HT1080 (cell line): ENCODE measurements around the gene NAGS. TPM values are rescaled to one million over a fixed set of nuclear protein-coding genes. Genes with fewer than 3 reads are reported as not detected.
A peak's percentile ranks its signal among the peaks of the same experiment; 100 is the strongest.
"Not testable (repeated sequence)": the region's sequence is repeated elsewhere in the genome, so short reads cannot be mapped to it uniquely, and the experiment has no call there.

Experiments used
- DNase-seq: peaks from one replicate; pipeline ENCODE4 v3.0.0-alpha.2; 2015; ENCODE audit warnings: low read depth
- total RNA-seq: library from RNA; depleted of rRNA; stranded (reverse); fragments of >200 nt; shearing (Covaris generic); gene quantifications from 2 replicates; pipeline ENCODE4 v1.2.3, GENCODE V29; 2014

Gene NAGS
- total RNA-seq, 1 experiment from 2014 or later, result 3.3 TPM

DNA sequence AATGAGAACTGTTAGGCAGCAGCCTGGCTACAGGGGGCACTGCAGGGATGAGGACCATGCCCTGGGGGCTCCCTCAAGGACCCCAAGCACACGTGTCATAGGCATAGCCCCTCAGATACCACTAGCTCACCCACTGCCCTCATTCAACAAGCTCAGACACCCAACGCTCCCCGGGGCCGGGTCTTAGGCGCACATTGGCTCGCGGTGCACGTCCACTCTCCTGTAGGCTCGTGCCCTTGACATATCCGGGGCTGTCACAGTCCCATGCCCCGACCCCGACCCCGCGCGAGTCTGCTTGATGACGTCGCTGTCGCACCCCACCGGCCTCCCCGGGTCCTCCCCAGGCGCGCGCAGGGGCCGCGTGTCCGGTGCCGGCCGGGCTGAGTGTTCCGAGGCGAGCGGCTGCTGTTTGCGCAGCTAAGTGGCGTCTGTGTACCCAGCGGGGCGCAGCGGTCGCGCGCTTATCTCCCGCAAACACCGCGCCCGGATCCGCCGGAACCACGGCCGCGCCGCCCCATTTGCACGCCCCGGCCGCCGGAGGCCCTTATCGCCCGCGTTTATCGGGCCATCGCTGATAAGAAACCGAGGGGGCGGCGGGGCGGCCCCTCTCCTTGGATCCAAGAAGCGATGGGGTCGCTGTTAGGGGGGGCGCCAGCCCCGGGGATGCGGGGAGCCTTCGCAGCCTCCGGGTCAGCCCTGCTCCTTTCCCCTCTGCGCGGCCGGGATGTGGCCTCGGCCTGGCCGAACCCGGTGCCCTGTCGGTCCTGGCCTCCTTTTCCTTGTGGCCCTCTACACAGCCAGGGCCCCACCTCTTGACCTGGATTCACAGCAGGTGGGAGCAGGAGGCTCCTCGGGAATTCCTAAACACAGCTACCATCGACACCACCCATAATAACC is 20.7 kb upstream of the NAGS start:
- no peak for DNase-seq

DNA sequence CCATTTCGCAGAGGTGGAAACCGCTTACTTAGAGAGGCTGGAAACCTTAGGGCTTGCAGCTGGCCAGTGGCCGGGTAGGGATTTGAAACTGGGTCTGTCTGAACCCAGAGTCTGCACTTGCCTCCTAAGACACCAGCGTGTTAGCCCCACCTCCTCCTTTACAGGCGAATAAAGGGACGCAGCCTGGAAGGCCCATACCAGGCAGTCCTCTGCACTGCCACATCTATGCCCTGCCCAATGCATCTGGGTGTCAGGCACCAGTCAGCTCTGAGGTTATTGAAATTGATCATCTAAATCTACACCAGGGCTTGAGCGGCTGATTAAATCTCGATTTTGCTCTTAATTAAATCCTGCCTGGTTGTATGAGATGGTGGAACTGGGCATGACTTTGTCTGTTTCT is 19.9 kb upstream of the NAGS start:
- DNase-seq, result no peak

GRCh38 chr17:43986225-43986981 is 18.0 kb upstream of the NAGS start:
- DNase-seq, result no peak

DNA sequence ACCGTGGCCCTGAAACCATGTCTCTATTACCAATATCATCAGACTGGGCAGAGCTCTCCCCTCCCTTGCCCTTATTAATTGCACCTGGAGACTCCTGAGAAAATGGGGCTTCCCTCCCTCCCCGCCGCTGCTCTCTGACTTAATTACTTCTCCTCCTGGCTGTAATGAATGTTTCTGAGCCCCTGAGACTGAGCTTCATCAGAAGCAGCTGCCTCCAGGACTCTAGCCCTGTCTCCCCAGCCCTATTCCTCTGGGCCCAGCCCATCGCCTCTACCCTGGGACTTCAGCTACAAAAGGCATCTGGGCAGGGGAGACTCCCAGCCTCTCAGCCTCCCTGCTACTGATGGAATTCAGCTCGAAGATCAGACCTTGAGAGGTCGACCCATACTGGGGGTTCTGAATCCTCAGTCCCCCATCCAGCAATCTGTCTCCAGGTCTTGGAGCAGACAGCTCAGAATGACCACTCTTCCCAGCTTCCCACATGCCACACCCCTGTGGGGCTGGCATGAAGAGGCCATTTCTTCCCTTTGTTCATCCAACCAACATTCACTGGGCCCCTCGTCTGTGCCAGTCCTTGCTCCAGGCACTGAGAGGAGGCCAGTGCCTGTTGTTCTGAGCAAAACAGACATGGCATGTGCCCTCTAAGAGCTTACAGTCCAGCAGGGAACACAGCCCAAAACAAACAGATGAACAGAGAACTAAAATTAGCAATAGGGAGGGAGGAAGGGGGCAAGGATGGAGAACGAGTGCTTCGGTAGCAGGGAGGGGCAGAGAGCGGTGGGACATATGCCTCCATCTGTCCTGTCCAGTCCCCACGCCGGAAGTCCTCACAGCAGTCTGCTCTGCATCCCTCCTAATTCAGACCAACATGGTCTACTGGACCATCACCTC is 17.0 kb upstream of the NAGS start:
- DNase-seq, result no peak

DNA sequence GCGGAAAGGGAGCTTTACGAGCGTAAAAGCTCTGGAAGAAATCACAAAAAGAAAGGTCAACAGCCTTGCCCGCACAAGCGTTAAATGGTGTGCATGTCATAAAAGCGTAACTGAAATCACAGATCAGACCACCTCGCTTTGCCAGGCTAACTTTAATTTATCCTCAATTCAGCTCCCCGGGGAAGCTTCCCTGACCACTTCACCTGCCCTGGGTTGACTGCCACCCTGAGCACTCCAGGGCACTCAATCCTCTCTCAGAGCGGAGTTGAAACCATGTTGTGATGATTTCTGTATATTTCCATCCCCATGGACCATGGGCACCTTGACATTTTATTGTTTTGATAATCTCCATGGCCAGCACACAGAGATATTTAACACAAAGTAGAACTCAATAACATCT is 16.1 kb upstream of the NAGS start:
- no peak for DNase-seq

DNA sequence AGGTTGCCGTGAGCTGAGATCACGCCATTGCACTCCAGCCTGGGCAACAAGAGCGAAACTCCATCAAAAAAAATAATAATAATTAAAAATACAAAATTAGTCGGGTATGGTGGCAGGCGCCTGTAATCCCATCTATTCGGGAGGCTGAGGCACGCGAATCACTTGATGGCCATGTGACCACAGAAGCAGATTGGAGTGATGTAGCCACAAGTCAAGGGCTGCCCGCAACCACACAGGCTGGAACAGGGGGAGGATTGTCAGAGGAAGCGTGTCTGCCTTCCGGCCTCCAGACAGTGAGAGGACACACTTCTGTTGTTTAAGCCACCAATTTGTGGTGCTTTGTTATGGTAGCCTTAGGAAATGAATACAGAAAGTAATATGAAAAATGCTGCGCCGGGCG is 11.8 kb upstream of the NAGS start:
- DNase-seq, result no peak

GRCh38 chr17:43994272-43995149 is 9.9 kb upstream of the NAGS start:
- peak; percentile 56 for DNase-seq

GRCh38 chr17:43995150-43995471 is 9.3 kb upstream of the NAGS start:
- no peak for DNase-seq

- DNase-seq, result not testable (repeated sequence)
Observed at GRCh38 chr17:43997180-43997579, 7.2 kb upstream of the NAGS start.

GRCh38 chr17:43998552-43998951 is 5.9 kb upstream of the NAGS start:
- DNase-seq, result peak; percentile 81

DNA sequence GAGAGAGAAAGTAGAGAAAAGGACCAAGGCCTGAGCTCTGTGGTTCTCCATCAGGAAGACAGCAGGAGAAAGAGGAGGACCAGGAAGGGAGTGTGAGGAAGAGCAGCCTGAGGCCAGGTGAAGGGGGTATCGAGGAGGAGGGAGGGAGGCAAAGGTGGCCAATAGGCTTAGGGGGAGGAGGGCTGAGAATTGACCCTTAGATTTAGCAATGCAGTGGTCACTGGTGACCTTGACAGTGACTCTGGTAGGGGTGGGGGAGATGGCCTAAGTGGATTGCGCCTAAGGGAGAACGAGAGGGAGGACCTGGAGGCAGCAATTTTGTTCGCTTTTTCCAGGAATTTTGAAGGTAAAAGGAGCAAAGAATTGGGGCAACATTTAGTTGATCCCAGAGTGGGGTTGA is 5.4 kb upstream of the NAGS start:
- no peak for DNase-seq

DNA sequence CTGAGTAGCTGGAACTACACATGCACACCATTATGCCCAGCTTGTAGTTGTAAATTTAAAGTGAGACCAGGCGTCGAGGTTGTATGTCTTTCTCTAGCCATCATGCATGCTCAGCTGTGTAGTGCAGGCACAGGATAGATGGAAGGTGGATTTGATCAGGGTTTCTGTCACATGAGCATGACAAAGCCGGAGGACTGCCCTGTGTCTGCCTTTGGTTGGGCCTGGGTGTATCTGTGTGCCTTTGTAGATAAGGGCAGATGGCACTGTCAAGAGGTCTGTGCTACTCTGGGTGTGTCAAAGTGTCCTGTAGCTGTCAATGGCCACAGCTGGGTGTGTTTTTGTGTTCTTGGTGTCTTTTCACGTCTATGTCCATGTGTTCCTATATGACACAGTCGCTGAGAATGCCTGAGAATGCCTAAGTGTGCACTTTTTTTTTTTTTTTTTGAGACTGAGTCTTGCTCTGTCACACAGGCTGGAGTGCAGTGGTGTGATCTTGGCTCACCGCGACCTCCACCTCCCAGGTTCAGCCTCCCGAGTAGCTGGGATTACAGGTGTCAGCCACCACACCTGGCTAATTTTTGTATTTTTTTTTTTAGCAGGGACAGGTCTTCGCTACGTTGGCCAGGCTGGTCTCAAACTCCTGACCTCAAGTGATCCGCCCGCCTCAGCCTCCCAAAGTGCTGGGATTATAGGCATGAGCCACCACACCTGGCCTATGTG is 4.1 kb upstream of the NAGS start:
- no peak for DNase-seq

- no peak for DNase-seq
Observed at GRCh38 chr17:44000871-44001460, 3.5 kb upstream of the NAGS start.

- no peak for DNase-seq
Observed at GRCh38 chr17:44001461-44001920, 2.9 kb upstream of the NAGS start.

- DNase-seq, result peak; percentile 92
Observed at GRCh38 chr17:44002141-44002848, 2.1 kb upstream of the NAGS start.

- DNase-seq, result no peak
Observed at GRCh38 chr17:44004761-44005526, 522 bp downstream of the NAGS start.

- DNase-seq, result no peak
Observed at GRCh38 chr17:44005527-44006271, 1.3 kb downstream of the NAGS start.

DNA sequence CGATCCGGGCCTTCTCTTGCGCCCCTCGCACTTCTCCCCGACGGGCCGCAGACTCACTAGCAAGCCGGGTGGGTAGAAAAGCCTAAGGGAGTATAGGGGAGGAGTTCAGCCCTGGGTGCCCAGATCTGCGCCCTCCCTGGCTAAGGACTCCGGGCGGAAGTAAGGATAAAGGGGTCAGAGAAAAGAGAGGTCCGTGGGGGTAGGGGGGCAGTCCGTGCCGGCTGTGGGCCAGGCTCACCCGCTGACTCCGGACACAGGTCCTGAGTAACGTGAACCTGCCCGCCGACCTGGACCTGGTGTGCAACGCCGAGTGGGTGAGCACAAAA is 1.8 kb downstream of the NAGS start:
- DNase-seq, result no peak
